Effector CD8-positive, alpha-beta T cell (primary cell): ENCODE results near the gene NPL.

Experiments
- DNase-seq: peaks from one replicate; lab custom pipeline; 2025; lab: John Stamatoyannopoulos, UW
- total RNA-seq, 4 experiments: gene quantifications; one replicate each; lab custom pipeline; 2026; lab: John Stamatoyannopoulos, UW

Gene NPL
- total RNA-seq = 6.1 to 8.4 (median 7.7) reads per million in 4 experiments

GRCh38 chr1:182789138-182790076 lies at the start of gene NPL:
Gene NPL (plus strand): TSS chr1:182789773. CDS start chr1:182794372, 4,599 bp downstream.
- DNase-seq = peak; percentile 72

GRCh38 chr1:182740120-182740519 lies 49.5 kb upstream of the NPL start:
- no peak for DNase-seq

GRCh38 chr1:182742780-182743179 lies 46.8 kb upstream of the NPL start:
- no peak for DNase-seq

DNA sequence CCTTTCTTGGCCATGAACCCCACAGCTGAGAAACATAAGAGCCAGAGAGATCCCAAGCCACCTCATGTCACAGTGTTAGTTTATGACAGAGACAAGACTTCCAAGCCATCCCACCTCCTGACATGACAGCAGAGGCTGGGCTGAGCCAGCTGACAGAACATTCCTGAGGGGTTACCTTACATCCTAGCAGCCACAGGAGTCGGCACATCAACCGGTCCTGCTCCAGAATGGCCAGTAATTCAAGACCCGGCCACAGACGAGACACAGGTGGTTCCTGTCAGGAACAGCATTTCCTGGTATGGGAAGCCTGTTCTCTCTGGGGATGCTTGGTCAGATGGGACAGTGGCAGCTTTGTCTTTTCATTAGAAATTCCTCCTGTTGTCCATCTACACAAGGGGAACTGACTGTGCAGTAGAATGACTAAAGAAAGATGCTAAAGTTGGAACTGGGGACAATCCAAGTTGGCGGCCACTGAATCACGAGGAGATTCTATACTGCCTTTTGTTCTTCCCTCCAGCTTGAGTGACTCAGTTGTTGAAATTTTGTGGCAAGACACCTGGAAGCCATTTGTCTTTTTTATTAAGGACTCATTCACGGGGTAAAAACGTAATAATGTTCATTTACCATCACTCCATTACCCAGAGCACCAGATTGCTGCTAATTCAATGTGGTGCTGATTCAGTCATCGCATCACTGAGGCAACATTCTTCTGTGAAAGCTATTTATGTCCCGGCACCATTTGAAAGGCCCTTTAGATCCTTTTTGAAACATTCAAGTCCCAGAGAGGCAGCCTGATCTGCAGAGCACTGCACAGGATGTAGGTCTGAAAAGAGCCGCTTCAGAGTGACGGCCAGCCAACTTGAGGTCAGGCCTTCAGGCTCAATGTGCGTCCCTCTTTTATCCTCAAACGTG lies 37.2 kb upstream of the NPL start:
- no peak for DNase-seq

DNA sequence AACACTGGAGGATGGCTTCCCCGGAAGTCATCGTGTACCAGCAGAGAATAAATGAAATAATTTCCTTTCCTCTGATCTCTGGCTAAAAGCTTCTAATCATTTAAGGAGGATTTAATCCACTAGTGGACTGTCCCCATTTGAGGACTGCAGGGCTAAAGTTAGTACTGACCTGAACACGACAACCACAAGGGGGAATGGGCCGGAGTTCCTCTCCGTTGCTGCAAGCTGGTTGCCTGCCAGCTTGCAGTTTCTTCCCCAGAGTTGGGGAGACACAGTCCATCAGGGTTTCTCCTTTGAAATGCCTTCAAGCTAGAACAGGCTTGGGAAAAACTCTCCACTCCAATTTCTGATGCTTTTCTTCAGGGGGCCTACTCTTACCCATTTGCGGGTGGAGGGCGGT lies 35.5 kb upstream of the NPL start:
- no peak for DNase-seq

- no peak for DNase-seq
Observed at GRCh38 chr1:182754543-182755314, 34.8 kb upstream of the NPL start.

DNA sequence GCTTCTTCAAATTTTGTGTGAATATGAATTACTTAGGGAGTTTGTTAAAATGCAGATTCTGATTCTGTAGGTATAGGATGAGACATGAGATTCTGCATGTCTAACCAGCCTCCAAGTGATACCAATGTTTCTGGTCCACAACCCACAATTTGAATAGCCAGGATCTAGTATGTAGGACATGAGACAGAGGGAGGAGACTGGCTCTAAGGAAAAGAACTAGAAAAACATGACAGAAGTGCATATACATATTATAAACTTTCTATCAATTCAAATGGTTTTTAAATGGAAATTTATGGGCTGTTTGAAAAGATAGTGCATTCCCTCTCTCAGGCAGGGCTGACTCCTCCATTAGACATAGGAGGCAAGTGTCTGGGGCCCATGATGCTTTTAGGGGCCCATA lies 33.9 kb upstream of the NPL start:
- no peak for DNase-seq

DNA sequence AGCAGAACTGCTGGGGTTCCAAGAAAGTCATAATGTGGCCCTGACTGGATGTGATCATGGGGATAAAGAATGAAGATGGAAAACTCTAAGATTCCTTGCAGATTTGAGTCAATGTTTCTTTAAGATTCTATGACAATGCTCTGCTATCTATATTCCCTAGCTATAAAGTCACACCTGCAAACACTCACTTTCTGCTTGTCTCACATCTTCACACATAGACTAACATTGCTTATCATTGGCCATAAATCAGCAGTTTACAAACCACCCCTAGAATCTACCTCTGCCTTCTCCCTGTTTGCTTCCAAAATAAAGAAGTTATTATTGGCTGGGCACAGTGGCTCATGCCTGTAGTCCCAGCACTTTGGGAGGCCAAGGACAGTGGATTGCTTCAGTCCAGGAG lies 33.1 kb upstream of the NPL start:
- no peak for DNase-seq

DNA sequence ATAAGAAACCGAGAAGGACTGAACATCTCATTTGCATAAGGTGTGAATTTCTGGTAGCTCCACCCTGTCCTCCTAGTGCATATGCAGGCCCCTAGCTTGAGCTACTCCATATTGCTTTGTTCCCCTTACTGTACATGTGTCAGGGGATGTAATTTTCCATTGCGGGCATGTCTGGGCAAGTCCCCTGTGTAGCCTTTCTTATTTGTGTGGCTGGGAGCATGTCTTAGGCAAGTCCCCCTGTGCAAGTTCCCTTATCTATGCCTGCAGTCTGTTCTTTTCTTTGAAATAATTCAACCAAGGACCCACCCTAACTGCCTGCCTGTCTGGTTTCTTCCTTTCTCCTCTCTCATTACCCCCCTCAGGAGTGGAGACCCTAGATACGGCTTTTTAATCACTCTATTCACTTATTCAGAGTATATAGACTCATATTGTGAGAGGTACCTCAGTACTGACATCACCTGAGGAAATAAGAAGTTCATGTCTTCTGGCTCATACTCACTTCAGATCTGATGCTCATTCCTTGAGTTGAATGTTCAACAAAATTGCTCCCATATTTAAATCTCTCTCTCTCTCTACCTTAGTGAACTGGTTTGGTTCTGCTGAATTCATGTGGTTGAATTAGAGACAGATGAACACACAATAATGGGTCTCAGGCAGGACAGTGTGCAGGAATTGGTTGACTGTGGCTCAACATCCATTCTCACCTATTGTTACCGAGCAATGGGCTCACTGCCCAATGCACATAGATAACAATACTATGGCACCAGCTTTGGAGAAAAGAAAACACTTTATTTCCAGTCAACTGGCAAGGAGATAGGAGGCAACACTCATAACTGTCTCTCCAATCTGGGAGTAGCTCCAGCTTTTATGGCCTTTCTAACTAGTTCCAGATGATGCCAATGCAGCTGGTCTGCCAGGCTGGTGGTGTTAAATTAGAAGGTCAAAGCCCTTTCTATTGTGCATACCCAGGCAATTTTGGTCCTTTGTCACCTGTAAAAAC lies 27.9 kb upstream of the NPL start:
- no peak for DNase-seq

- no peak for DNase-seq
Observed at GRCh38 chr1:182762536-182762935, 27.0 kb upstream of the NPL start.

DNA sequence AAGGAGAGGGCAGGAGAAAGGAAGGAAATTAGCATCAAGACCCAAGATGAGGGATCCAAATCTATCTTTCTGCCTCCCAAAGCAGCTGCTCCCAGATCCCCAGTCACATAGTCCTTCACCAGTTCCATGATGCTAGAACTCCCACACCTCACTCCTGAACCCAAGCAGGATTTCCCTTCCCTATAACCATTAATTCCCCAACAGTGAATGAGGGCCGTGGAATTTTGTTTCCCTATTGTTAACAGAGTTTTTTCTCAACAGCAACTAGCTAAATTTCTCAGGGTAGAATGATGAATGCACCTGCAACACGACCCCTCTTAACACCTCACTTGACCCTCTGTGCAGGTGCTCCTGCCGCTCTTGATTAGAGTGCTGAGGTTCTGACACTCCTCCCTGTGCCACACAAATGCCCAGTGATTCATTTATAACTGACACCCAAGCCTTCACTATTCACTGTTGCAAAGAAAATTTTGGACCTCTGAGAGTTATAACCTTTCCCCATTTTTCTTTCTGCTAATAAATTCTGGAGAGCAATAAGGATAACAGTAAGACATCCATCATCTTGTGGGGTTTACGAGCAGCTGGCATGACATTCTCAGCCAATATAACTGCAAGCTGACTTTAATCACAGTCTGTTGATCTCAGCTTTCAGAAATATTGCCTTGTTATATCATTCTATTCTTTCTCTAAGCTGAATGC lies 25.4 kb upstream of the NPL start:
- no peak for DNase-seq

GRCh38 chr1:182765391-182765790 lies 24.2 kb upstream of the NPL start:
- no peak for DNase-seq

DNA sequence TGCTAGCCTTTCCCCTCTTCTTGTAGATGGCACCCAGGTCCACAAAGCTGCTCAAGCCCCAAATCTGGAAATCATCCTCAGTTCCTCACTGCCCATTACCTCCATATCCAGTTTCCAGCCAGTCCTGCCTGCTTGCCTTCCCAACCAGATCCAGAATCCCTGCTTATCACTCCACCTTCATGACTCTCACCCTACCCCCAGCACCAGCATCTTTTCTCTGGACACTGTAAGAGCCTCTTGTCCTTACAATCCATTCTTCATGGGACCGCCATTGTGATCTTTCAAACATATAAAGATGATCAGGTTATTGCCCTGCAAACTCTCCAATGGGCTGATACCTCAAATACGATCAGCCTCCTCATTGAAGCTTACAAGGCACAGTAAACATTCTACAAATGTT lies 23.5 kb upstream of the NPL start:
- no peak for DNase-seq

DNA sequence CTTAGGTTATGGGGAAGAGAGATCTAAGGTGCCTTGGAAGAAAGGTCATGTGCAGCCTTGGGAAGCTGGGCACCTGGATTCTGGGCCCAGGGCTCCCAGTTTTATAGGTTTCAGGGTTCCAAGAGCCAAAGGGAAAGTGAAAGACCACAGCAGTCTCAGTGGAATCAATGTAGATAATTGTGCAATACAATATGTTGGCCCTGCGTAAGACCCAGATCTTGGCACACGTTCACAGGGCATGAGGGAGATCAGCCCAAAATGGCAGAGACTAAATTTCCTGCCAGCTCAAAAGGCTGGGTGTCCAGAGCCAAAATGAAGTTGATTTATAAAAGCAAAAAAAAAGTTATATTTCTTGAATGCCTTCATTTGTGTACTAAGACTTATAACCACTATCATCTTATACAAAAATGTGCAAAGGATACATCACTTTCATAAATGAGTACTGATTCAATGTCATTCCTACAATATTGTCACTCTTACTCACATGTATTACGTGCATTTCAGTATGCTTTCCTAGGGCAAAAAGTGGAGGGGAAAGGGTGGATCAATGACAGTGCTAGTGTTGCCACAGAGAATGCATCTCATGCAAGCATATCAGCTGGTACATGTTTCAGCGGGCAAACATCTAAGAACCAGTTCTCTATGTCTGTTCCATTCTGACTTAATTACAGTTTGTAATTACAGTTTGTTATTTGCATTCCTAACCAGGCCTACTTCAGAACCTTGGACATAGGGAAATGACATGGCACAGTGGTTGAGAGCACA lies 22.5 kb upstream of the NPL start:
- DNase-seq = no peak

DNA sequence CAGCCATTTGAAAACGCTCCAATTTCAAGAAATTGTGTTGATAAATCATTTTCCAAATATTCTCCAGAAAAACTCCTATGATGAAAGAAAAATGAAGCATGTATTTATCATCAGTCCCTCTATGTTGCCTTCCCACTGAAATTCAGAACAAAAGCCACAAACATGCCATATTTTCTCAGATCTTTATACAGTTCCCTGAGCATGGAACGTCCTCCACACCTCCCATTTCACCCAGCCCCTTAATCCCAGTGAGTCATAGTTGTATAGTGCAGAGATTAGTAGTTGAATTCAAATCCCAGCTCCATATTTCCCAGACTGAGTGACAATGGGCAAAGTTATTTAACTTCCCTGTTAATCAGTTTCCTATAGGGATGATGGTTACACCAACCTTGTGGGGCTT lies 20.6 kb upstream of the NPL start:
- DNase-seq = no peak

DNA sequence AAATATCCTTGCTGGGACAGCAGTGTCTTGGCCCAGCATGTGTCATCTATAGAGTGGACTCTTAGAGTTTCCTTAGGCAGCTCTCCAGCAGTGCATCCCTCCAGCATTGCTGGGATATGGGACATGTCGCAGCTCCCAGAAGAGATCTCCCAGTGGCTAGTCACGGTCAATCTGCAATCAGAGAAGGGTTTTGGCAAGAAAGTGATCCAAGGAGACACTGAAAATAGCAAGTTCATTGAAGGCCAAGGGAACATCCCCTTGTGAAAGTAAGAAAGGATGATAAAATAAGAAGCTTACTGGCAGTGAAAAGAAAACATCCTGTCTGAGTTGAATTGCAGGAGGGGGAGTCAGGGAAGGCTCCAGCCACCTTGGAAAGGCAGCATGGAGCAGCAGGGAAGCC lies 19.3 kb upstream of the NPL start:
- DNase-seq = no peak

DNA sequence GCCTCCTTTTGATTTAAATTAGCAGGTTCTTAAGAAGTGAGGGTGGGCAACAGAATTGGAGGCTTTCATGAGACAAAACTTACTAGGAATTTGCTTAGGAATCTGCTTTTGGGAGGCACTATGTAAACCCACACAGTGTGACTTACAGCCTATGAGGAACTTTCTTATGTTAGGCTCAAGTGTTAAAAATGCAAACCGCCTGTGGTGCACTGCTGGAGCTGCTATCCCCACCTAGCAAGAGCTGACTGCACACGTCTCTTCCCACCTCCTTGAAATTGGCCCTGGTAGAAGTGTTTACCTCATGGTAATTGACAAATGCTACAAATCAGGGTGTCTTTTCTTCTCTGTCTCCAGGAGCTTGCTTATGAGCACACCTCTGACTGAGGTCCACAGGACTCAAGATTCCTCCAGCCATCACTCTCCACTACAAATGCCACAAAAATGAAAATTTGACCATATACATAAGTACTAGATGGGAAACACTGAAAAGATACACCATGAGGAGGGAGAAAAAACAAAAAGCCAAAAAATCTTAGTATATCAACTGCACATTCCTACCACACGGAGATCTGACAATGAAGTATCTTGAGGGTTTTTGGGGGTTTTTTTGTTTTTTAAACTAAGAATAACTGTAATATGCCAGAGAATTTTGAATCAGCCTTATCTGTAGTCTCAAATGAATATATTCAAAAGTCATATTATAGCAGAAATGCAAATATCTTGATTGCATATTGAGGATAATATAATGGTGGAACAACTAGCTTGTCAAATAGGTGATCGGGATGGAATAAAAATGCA lies 18.2 kb upstream of the NPL start:
- no peak for DNase-seq

DNA sequence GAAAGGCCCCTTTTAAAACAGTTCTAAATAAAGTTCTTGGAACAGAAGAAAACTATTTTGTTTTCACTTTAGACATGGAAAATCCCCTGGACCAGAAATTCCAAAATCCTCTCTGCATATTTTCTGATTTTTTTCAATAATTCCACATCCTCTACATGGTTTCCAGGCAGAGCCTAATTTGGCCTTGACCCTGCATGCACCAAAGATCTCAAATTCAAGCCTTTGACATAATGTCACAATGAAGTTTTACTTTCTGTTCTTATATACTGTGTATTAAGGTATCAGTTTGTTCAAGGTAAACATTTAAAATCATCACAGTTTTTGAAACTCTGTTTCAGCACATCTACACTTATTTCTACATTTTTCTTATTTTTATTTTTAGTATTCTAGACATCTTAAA lies 12.2 kb upstream of the NPL start:
- no peak for DNase-seq
